GM19238 (cell line): ENCODE results near the gene RANBP3L.
"Not testable (repeated sequence)": the region's sequence is repeated elsewhere in the genome, so short reads cannot be mapped to it uniquely, and the experiment has no call there.

Source experiments
- DNase-seq: peaks from one replicate; pipeline ENCODE4 v3.0.0; 2011; ENCODE audit warnings: low spot score; ENCODE audit not compliant: insufficient read length

The RANBP3L gene

GRCh38 chr5:36208786-36209185 lies 92.9 kb downstream of the RANBP3L start:
- DNase-seq = no peak

DNA sequence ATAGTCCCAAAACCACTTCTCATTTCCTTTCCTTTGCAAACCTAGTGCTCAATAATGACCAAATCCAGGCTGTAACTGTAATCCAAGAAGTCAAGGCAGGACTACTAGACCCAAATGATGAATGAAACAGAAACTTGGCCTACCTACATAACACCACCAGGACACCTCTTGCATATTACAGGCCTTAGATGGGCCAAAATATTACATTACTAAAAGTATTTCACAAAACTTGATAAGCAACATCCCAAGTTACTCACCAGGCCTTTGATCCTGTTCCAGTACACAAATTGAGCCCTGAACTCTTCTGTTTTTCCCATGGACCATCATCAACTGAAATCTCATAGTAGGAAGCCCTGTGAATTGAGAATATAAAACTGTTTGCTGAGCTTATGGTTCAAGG lies 94.8 kb downstream of the RANBP3L start:
- DNase-seq = no peak

DNA sequence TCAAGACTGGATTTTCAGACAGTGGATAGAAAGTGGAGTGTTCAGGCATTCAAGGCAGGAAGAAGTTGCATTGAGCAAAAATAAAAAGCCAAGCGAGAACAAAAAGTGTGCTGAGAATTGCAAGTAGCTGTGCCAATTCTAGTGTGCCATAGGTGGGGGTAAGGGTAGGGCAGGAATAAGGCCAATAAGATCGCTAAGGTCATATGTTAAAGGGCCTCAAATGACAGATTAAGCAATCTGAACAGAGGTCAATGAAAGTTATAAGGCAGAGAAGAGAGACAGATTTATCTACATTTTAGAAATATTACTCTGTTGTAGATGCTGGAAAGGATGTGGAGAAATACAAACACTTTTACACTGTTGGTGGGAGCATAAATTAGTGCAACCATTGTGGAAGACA lies 96.4 kb downstream of the RANBP3L start:
- DNase-seq = no peak

GRCh38 chr5:36202521-36202961 lies 99.2 kb downstream of the RANBP3L start:
- no peak for DNase-seq

DNA sequence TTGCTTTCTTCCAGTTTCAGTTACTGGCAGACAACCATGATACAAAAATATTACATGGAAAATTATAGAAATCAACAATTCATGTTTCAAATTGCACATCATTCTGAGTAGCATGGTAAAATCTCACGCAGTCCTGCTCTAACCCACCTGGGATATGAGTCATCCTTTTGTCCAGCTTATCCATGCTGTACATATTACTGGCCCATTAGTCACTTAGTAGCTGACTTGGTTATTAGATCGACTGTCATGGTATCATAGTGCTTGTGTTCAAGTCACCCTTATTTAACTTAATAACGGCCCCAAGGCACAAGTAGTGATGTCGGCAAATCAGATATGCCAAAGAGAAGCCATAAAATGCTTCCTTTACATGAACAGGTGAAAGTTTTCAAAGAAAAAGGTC lies 101.2 kb downstream of the RANBP3L start:
- no peak for DNase-seq

- no peak for DNase-seq
Observed at GRCh38 chr5:36199620-36200019, 102.1 kb downstream of the RANBP3L start.

DNA sequence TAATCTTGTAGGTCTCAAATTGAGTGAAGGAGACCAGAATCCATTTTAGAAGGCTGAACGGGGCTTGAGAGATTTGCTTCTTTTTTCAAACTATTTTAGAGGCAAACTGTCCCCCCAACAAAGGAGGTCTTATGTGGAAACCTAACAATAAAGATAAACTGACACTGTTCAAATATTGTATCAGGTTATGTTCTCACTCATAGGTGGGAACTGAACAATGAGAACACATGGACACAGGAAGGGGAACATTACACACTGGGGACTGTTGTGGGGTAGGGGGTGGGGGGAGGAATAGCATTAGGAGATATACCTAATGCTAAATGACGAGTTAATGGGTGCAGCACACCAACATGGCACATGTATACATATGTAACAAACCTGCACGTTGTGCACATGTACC lies 102.9 kb downstream of the RANBP3L start:
- DNase-seq = not testable (repeated sequence)
